IPS-11a (cell line): ENCODE measurements around the gene LIN37.

ENCODE experiments used
- H3K4me3 ChIP-seq: one replicate; pipeline ENCODE4 v1.5.1; 2013; ENCODE audit warnings: low read depth, low read length, control low read depth

LIN37 gene

GRCh38 chr19:35734273-35734672, 14.1 kb upstream of the LIN37 start:
- no peak overlapping the region for H3K4me3 ChIP-seq

DNA sequence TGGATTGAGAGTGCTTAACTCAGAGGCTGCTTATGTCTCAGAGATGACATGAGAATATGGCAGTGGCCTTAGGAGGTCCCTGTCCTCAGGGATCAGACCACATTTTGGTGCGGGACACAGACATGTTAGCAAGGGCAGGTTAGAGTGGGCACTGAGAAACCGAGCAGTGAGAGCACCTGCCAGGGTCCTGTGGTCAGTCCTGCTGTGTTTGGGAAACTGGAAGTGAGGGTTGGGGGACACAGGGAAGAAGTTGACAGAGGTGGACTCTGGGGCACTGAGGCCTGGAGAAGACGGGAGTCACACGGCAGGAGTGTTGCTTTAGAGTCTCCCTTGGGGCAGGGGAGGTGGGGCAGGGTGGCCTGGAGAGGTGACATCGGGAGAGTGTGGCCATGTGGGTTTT, 13.5 kb upstream of the LIN37 start:
- H3K4me3 ChIP-seq: no peak overlapping the region

GRCh38 chr19:35736913-35737886, 11.2 kb upstream of the LIN37 start:
- H3K4me3 ChIP-seq: no peak overlapping the region

GRCh38 chr19:35738021-35738886, 10.1 kb upstream of the LIN37 start:
- no peak overlapping the region for H3K4me3 ChIP-seq

- no peak overlapping the region for H3K4me3 ChIP-seq
These were observed 9.5 kb upstream of the LIN37 start for GRCh38 chr19:35738887-35739229.

GRCh38 chr19:35739275-35740107, 8.9 kb upstream of the LIN37 start:
- peak overlapping the region; percentile 61 for H3K4me3 ChIP-seq

DNA sequence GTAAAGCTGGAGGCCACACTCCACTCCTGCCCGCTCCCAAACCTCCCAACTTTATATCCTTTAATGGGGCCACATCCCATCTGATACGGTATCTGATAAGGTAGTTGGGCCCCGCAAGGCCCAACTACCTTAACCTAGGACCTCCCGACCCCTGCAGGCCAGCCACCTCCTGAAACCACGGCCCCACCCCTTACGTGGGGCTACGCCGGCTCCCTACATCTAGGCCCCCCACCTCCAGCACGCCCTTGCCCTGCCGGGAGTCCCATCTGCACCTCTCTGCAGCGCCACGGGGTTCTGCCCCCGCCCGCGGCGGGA, 8.3 kb upstream of the LIN37 start:
- peak overlapping the region; percentile 61 for H3K4me3 ChIP-seq

DNA sequence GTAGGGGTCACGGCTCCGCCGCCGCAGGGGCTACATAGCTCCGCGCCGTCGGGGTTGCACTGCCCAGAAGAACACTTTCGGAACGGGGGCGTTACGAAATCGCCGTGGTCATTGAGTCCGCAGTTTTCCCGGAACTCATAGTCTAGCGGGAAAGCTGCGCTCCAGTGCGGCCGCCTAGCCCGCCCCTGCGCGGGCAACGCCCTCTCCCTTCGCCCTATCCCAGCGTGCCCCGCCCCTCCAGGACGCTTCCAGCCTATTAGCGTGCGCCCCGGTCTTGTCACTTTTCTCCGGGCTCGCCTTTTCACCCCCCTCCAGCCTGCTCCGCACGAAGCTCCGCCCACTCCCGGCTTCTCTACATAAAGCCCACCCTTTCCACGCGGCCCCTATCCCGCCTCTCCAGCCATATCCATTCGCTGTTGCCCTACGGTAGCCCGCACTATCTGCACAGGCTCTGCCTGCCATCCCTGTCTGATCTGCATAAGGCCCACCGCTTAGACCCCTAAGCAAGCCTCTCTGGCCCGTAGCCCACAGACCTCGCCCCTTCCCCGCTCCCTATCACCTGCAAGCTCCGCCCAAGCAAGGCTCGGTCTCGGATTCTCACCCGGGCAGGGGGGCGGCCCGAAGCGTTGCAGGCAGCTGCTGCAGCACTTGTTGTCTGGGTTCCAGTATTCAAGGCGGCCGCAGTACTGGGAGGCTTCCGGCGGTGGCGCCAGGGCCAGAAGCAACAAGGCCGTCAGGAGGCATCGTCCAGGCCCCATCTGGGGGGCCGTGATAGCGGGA, 7.8 kb upstream of the LIN37 start:
- H3K4me3 ChIP-seq: peak overlapping the region; percentile 61

GRCh38 chr19:35741203-35741515, 7.2 kb upstream of the LIN37 start:
- peak overlapping the region; percentile 50 for H3K4me3 ChIP-seq

DNA sequence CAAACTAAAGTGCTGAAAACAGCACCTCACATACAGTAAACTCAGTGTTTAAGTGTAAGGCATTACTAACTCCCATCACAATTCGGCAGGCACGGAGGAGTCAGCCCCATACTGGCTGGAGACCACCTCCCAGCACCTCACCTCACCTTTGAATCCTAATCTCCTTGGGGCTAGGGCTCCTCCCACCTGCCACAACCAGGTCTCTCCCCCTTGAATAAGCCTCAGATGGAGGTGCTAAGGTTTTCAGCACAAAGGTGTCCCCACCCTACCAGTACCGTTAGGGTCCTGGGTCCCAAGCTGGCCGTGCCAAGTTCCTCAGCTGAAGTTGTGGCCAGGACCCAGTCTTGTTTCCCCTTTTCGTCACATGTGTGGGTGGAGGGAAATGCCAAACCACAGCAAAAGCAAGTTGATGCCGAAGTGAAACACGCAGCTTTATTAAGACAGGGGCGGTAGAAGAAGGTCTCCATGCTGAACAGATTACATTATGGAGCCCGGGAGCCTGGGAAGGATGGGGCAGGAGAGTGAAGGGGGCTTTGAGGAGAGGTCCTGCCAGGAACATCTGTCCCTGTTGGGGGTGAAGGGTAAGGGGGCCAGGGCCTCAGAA, 6.2 kb upstream of the LIN37 start, which contains the start of gene IGFLR1:
Gene IGFLR1 (minus strand): TSS at position 332 of the 604 bp plus-strand sequence. CDS start 1,272 bp downstream, outside the sequence.
- H3K4me3 ChIP-seq: no peak within 1 kb of the TSS

DNA sequence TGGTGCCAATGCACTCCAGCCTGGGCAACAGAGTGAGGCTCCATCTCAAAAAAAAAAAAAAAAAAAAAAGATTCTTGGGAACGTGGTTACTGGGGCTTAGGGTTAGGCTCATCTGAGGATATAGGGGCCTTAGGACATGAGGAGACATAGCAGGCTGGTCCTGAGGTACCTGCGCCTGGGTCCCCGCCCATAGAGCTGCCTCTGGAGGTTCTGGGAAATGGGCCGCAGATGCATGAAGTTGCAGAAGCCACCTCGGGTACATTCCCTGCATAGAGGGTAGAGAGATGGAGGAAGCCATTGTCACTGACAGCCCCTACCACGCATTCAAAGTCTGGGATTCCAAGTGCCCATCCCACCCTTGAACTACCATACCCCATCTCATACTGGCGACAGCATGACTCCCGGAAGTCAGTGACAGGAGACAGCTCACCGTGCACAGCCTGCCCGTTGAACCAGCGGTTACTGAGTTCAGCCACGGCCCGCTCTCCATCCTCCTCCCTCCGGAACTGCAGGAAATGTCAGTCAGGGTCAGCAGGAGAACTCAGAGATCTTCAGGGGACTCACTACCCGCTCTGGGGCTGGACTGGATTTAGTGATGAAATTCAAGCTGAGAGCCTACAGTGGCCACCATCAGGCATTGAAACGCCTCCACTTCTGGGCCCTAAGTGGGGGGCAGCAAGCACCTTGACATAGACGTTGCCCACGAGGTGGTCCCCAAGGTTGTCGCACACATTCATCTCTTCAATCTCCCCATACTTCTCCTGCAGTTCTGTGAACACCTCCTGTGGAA, 4.5 kb upstream of the LIN37 start:
- no peak overlapping the region for H3K4me3 ChIP-seq

DNA sequence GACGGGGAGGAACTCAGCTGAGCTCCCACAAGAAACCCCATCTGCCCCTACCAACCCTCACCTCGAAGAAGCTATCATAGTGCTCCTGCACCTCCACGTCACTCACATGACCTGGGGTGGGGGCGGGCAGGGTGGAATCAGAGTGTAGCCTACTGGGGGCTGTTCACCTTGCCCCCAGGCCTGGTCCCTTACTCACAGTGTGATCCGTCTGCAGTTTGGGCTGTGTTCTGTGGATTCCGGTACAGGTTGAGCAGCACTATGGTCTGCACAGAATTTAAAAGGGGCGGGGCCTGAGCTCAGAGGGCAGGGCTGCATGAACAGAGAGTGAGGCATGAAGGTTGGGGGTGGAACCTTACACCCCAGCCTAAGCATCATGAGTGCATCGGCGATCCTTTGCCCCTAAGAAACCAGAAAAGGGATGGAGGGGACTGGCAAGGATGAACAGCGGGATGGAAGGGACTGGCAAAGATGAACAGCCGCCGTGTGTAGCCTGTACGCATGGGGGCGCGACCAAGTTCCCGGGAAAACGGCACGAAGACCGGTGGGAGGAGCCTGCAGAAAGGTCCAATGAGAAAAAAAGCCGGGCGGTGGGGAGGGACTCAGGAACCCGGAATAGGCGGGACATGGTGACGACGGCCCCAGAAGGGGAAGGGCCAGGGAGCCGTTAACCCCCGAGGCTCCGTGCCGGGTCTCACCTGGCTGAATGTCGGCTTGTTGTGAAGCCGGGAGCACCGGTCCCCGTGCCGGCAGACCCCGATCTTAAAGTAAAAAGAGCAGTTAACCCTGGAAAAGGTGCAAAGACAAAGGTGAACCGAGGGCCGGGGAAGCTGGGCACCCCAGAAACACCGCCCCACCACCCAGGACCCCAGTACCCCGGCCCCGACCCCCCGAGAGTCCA, 3.7 kb upstream of the LIN37 start:
- peak overlapping the region; percentile 79 for H3K4me3 ChIP-seq

DNA sequence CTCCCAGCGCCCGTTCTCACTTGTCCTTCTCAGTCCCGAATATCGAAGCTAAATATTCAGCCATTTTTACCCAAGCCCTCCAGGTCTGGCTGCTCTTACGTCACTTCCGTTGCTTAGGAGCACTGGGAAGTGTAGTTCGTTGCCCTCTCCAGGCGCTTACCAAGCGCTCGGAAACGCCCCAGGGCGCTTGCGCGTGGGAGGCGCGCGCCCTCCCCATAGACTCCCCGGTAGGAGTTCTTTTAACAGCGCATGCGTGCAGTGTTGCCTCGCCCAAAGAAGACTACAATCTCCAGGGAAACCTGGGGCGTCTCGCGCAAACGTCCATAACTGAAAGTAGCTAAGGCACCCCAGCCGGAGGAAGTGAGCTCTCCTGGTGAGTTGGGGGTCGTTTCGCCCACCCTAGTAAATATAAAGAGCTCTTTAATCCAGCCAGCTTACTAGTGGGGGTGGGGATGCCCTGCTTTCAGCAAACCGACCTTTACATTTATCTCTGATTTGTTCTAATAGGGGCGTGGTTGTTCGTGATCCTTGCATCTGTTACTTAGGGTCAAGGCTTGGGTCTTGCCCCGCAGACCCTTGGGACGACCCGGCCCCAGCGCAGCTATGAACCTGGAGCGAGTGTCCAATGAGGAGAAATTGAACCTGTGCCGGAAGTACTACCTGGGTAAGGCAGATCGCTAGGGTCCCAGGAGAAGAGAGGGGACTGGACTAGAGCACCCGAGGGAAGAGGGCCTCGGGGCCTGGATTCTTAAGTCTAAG, 2.9 kb upstream of the LIN37 start, which contains the start of the genes PSENEN and U2AF1L4:
Gene PSENEN (plus strand): TSS at position 324 of the 759 bp plus-strand sequence. CDS start 280 bp downstream, at position 604.
Gene U2AF1L4 (minus strand): TSS at position 91 of the 759 bp plus-strand sequence. CDS start 27 bp downstream, at position 64.
- H3K4me3 ChIP-seq: peak within 1 kb of the TSS; percentile 79

GRCh38 chr19:35746087-35746462, 2.3 kb upstream of the LIN37 start:
- peak overlapping the region; percentile 79 for H3K4me3 ChIP-seq

- H3K4me3 ChIP-seq: no peak overlapping the region
These were observed 1.8 kb upstream of the LIN37 start for GRCh38 chr19:35746531-35746930.

- no peak overlapping the region for H3K4me3 ChIP-seq
These were observed 1.8 kb downstream of the LIN37 start for GRCh38 chr19:35750167-35750566.
